ENCODE results near the gene MGAT4B. TPM values are rescaled to one million over a fixed set of nuclear protein-coding genes. Genes with fewer than 3 reads are reported as not detected.

Gene MGAT4B
- total and polyA plus RNA-seq, 4 experiments from 2014 or later = 8.3 to 121 (median 71.5) TPM

- Histone ChIP-seq H3K27ac (ENCODE audit: low read depth, low read length) (no peak overlapping the region), H3K9me3 (ENCODE audit: control insufficient read depth in 1 of 2, low read length in 2 of 2) (no peaks in the 10 kb centered on the region), H3K4me3 (ENCODE audit: low read length in 2 of 2) (no peak overlapping the region), H3K36me3 (ENCODE audit: insufficient read depth, low read length) (peaks cover 85% of the 10 kb centered on the region), H3K27me3 (ENCODE audit: insufficient read depth, low read length) (no peaks in the 10 kb centered on the region), H3K4me1 (ENCODE audit: insufficient read depth, low read length) (no peaks in the 10 kb centered on the region)
- H3K27me3 Mint-ChIP-seq = no peaks in the 10 kb centered on the region
- H3K27ac Mint-ChIP-seq = peak overlapping the region in 2 of 7 donors; percentile 24 to 68
- H3K9me3 Mint-ChIP-seq = peaks cover 0 to 1% (median 0%) of the 10 kb centered on the region in 8 donors
- intact Hi-C loops (cut with micrococcal nuclease) = no loop called here
- no peak for DNase-seq
- H3K36me3 Mint-ChIP-seq = peaks cover 59 to 79% of the 10 kb centered on the region in 2 donors
- no peak overlapping the region for H3K4me3 Mint-ChIP-seq
- POLR2A ChIA-PET (ENCODE audit: partially characterized antibody) = no interaction called here
- CTCF ChIA-PET (ENCODE audit: partially characterized antibody) = interaction anchor here (1.3 kb wide), 1 partner anchor 10 kb away, joined by 3 read pairs; no protein-coding TSS in a partner anchor
- H3K4me1 Mint-ChIP-seq = peaks cover 0 to 3% (median 0%) of the 10 kb centered on the region in 4 donors
Observed at GRCh38 chr5:179773686-179774040, 33.0 kb downstream of the MGAT4B start.

GRCh38 chr5:179772351-179772750, 34.3 kb downstream of the MGAT4B start:
- intact Hi-C loops (cut with micrococcal nuclease) = no loop called here
- Histone ChIP-seq H3K9me3 (ENCODE audit: control insufficient read depth in 1 of 2, low read length in 2 of 2) (no peaks in the 10 kb centered on the region), H3K36me3 (ENCODE audit: insufficient read depth, low read length) (peaks cover 84% of the 10 kb centered on the region), H3K27ac (ENCODE audit: low read depth, low read length) (no peak overlapping the region), H3K4me3 (ENCODE audit: low read length in 2 of 2) (no peak overlapping the region), H3K27me3 (ENCODE audit: insufficient read depth, low read length) (no peaks in the 10 kb centered on the region), H3K4me1 (ENCODE audit: insufficient read depth, low read length) (no peaks in the 10 kb centered on the region)
- ChIA-PET POLR2A (ENCODE audit: partially characterized antibody) (no interaction called here), CTCF (ENCODE audit: partially characterized antibody) (interaction anchor here (1.3 kb wide), 1 partner anchor 9 kb away, joined by 4 read pairs; no protein-coding TSS in a partner anchor)
- H3K4me3 Mint-ChIP-seq = no peak overlapping the region
- H3K9me3 Mint-ChIP-seq = peaks cover 0 to 1% (median 0%) of the 10 kb centered on the region in 8 donors
- H3K4me1 Mint-ChIP-seq = peaks cover 0 to 6% (median 4%) of the 10 kb centered on the region in 4 donors
- DNase-seq = no peak
- H3K36me3 Mint-ChIP-seq = peaks cover 51 to 77% of the 10 kb centered on the region in 2 donors
- H3K27ac Mint-ChIP-seq = peak overlapping the region in 1 of 7 donors; percentile 80
- no peaks in the 10 kb centered on the region for H3K27me3 Mint-ChIP-seq

- H3K9me3 ChIP-seq (ENCODE audit: control insufficient read depth in 1 of 2, low read length in 2 of 2) = no peaks in the 10 kb centered on the region
- Mint-ChIP-seq H3K27me3 (no peaks in the 10 kb centered on the region), H3K36me3 (peaks cover 59 to 80% of the 10 kb centered on the region in 2 donors), H3K9me3 (peaks cover 0 to 1% (median 0%) of the 10 kb centered on the region in 8 donors), H3K27ac (no peak overlapping the region), H3K4me3 (no peak overlapping the region), H3K4me1 (peaks cover 2 to 9% (median 6%) of the 10 kb centered on the region in 4 donors)
- no peak for DNase-seq
- no peaks in the 10 kb centered on the region for H3K27me3 ChIP-seq (ENCODE audit: insufficient read depth, low read length)
- H3K4me1 ChIP-seq (ENCODE audit: insufficient read depth, low read length) = peaks cover 4% of the 10 kb centered on the region
- no peak overlapping the region for H3K27ac ChIP-seq (ENCODE audit: low read depth, low read length)
- no peak overlapping the region for H3K4me3 ChIP-seq (ENCODE audit: low read length in 2 of 2)
- H3K36me3 ChIP-seq (ENCODE audit: insufficient read depth, low read length) = peaks cover 84% of the 10 kb centered on the region
- POLR2A ChIA-PET (ENCODE audit: partially characterized antibody) = interaction anchor here (0.6 to 0.8 kb wide), 2 partner anchors 9 to 50 kb away, joined by 3 to 4 read pairs; partner anchors contain the start of gene SQSTM1
- intact Hi-C loops (cut with micrococcal nuclease) = no loop called here
- CTCF ChIA-PET (ENCODE audit: partially characterized antibody) = interaction anchor here (1.2 to 1.3 kb wide), 2 partner anchors 8 to 24 kb away, joined by 3 to 4 read pairs; no protein-coding TSS in a partner anchor
Observed at GRCh38 chr5:179771311-179771895, 35.3 kb downstream of the MGAT4B start.

GRCh38 chr5:179769796-179770195, 36.9 kb downstream of the MGAT4B start:
- Histone ChIP-seq H3K27ac (ENCODE audit: low read depth, low read length) (no peak overlapping the region), H3K36me3 (ENCODE audit: insufficient read depth, low read length) (peaks cover 83% of the 10 kb centered on the region), H3K4me1 (ENCODE audit: insufficient read depth, low read length) (peaks cover 4% of the 10 kb centered on the region), H3K4me3 (ENCODE audit: low read length in 2 of 2) (no peak overlapping the region), H3K9me3 (ENCODE audit: control insufficient read depth in 1 of 2, low read length in 2 of 2) (no peaks in the 10 kb centered on the region), H3K27me3 (ENCODE audit: insufficient read depth, low read length) (no peaks in the 10 kb centered on the region)
- no peak for DNase-seq
- intact Hi-C loops (cut with micrococcal nuclease) = no loop called here
- no peak overlapping the region for H3K4me3 Mint-ChIP-seq
- H3K27me3 Mint-ChIP-seq = no peaks in the 10 kb centered on the region
- H3K36me3 Mint-ChIP-seq = peaks cover 57 to 83% of the 10 kb centered on the region in 2 donors
- ChIA-PET CTCF (ENCODE audit: partially characterized antibody) (no interaction called here), POLR2A (ENCODE audit: partially characterized antibody) (no interaction called here)
- peaks cover 0 to 1% (median 0%) of the 10 kb centered on the region in 8 donors for H3K9me3 Mint-ChIP-seq
- peaks cover 2 to 14% (median 6%) of the 10 kb centered on the region in 4 donors for H3K4me1 Mint-ChIP-seq
- H3K27ac Mint-ChIP-seq = no peak overlapping the region

- Histone ChIP-seq H3K27me3 (ENCODE audit: insufficient read depth, low read length) (no peaks in the 10 kb centered on the region), H3K36me3 (ENCODE audit: insufficient read depth, low read length) (peaks cover 78% of the 10 kb centered on the region), H3K4me3 (ENCODE audit: low read length in 2 of 2) (no peak overlapping the region), H3K4me1 (ENCODE audit: insufficient read depth, low read length) (peaks cover 4% of the 10 kb centered on the region), H3K9me3 (ENCODE audit: control insufficient read depth in 1 of 2, low read length in 2 of 2) (no peaks in the 10 kb centered on the region), H3K27ac (ENCODE audit: low read depth, low read length) (no peak overlapping the region)
- Mint-ChIP-seq H3K27me3 (no peaks in the 10 kb centered on the region), H3K36me3 (peaks cover 57 to 81% of the 10 kb centered on the region in 2 donors), H3K9me3 (peaks cover 0 to 1% (median 0%) of the 10 kb centered on the region in 8 donors), H3K27ac (peak overlapping the region in 2 of 7 donors; percentile 18 to 19), H3K4me3 (no peak overlapping the region), H3K4me1 (peaks cover 2 to 14% (median 6%) of the 10 kb centered on the region in 4 donors)
- intact Hi-C loops (cut with micrococcal nuclease) = no loop called here
- ChIA-PET POLR2A (ENCODE audit: partially characterized antibody) (no interaction called here), CTCF (ENCODE audit: partially characterized antibody) (interaction anchor here (2.5 kb wide), 1 partner anchor 8 kb away, joined by 7 read pairs; no protein-coding TSS in a partner anchor)
- DNase-seq = no peak
Observed at GRCh38 chr5:179769271-179769670, 37.4 kb downstream of the MGAT4B start.

GRCh38 chr5:179768326-179769085, 38.2 kb downstream of the MGAT4B start:
- CTCF ChIA-PET (ENCODE audit: partially characterized antibody) = interaction anchor here (2.5 kb wide), 1 partner anchor 9 kb away, joined by 7 read pairs; no protein-coding TSS in a partner anchor
- H3K27ac ChIP-seq (ENCODE audit: low read depth, low read length) = no peak overlapping the region
- H3K4me3 ChIP-seq (ENCODE audit: low read length in 2 of 2) = no peak overlapping the region
- no peak overlapping the region for H3K27ac Mint-ChIP-seq
- no peaks in the 10 kb centered on the region for H3K9me3 Mint-ChIP-seq
- peaks cover 70% of the 10 kb centered on the region for H3K36me3 ChIP-seq (ENCODE audit: insufficient read depth, low read length)
- no peak for DNase-seq
- no peaks in the 10 kb centered on the region for H3K9me3 ChIP-seq (ENCODE audit: control insufficient read depth in 1 of 2, low read length in 2 of 2)
- intact Hi-C loops (cut with micrococcal nuclease) = no loop called here
- H3K27me3 Mint-ChIP-seq = no peaks in the 10 kb centered on the region
- no peak overlapping the region for H3K4me3 Mint-ChIP-seq
- H3K36me3 Mint-ChIP-seq = peaks cover 50 to 74% of the 10 kb centered on the region in 2 donors
- H3K4me1 ChIP-seq (ENCODE audit: insufficient read depth, low read length) = peaks cover 8% of the 10 kb centered on the region
- peaks cover 6 to 20% (median 11%) of the 10 kb centered on the region in 4 donors for H3K4me1 Mint-ChIP-seq
- POLR2A ChIA-PET (ENCODE audit: partially characterized antibody) = interaction anchor here (0.6 kb wide), 1 partner anchor 25 kb away, joined by 3 read pairs; no protein-coding TSS in a partner anchor
- H3K27me3 ChIP-seq (ENCODE audit: insufficient read depth, low read length) = no peaks in the 10 kb centered on the region

- Histone ChIP-seq H3K4me1 (ENCODE audit: insufficient read depth, low read length) (peaks cover 17% of the 10 kb centered on the region), H3K9me3 (ENCODE audit: control insufficient read depth in 1 of 2, low read length in 2 of 2) (no peaks in the 10 kb centered on the region), H3K4me3 (ENCODE audit: low read length in 2 of 2) (no peak overlapping the region), H3K27ac (ENCODE audit: low read depth, low read length) (no peak overlapping the region), H3K27me3 (ENCODE audit: insufficient read depth, low read length) (no peaks in the 10 kb centered on the region), H3K36me3 (ENCODE audit: insufficient read depth, low read length) (peaks cover 64% of the 10 kb centered on the region)
- H3K4me3 Mint-ChIP-seq = no peak overlapping the region
- no peaks in the 10 kb centered on the region for H3K9me3 Mint-ChIP-seq
- intact Hi-C loops (cut with micrococcal nuclease) = no loop called here
- ChIA-PET POLR2A (ENCODE audit: partially characterized antibody) (no interaction called here), CTCF (ENCODE audit: partially characterized antibody) (interaction anchor here (0.7 to 2.5 kb wide), 6 partner anchors 9 to 146 kb away, joined by 3 to 7 read pairs (median 4); no protein-coding TSS in a partner anchor)
- H3K4me1 Mint-ChIP-seq = peaks cover 11 to 30% (median 18%) of the 10 kb centered on the region in 4 donors
- no peak for DNase-seq
- H3K36me3 Mint-ChIP-seq = peaks cover 41 to 69% of the 10 kb centered on the region in 2 donors
- no peaks in the 10 kb centered on the region for H3K27me3 Mint-ChIP-seq
- H3K27ac Mint-ChIP-seq = peak overlapping the region in 2 of 7 donors; percentile 35 to 60
Observed at GRCh38 chr5:179767496-179768100, 39.1 kb downstream of the MGAT4B start.

All from CD4-positive, alpha-beta memory T cell (primary cell).